Ectodermal cell (in vitro differentiated cells): ENCODE results near the gene BUB1B.
A peak's percentile ranks its signal among the peaks of the same experiment; 100 is the strongest.
"Not testable (repeated sequence)": the region's sequence is repeated elsewhere in the genome, so short reads cannot be mapped to it uniquely, and the experiment has no call there.

Experiments used
- H3K27ac ChIP-seq: 2 replicates; pipeline ENCODE4 v1.7.0; 2013; ENCODE audit warnings: mild to moderate bottlenecking, low read depth, low read length; ENCODE audit not compliant: insufficient read depth, poor library complexity, severe bottlenecking
- H3K27me3 ChIP-seq: 2 replicates; pipeline ENCODE4 v1.7.0; 2013; ENCODE audit warnings: mild to moderate bottlenecking, low read length; ENCODE audit not compliant: insufficient read depth, control insufficient read depth, poor library complexity, severe bottlenecking
- H3K36me3 ChIP-seq: one replicate; pipeline ENCODE4 v1.7.0; 2013; ENCODE audit warnings: low read length; ENCODE audit not compliant: control insufficient read depth, insufficient read depth
- H3K4me1 ChIP-seq: one replicate; pipeline ENCODE4 v1.7.0; 2013; ENCODE audit warnings: low read length; ENCODE audit not compliant: control insufficient read depth, insufficient read depth
- H3K4me3 ChIP-seq: 2 replicates; pipeline ENCODE4 v1.7.0; 2013; ENCODE audit warnings: low read depth, low read length, control low read depth; ENCODE audit not compliant: insufficient read depth
- H3K9me3 ChIP-seq: 2 replicates; pipeline ENCODE4 v1.7.0; 2013; ENCODE audit warnings: mild to moderate bottlenecking, low read length, moderate library complexity; ENCODE audit not compliant: control insufficient read depth
- WGBS, 2 experiments: methylation state at CpG; one replicate each; pipeline ENCODE4 v1.1.7; 2013; ENCODE audit warnings: missing lambda C conversion rate in 2 of 2; 5-methylcytosine and 5-hydroxymethylcytosine counted together

Gene BUB1B

DNA sequence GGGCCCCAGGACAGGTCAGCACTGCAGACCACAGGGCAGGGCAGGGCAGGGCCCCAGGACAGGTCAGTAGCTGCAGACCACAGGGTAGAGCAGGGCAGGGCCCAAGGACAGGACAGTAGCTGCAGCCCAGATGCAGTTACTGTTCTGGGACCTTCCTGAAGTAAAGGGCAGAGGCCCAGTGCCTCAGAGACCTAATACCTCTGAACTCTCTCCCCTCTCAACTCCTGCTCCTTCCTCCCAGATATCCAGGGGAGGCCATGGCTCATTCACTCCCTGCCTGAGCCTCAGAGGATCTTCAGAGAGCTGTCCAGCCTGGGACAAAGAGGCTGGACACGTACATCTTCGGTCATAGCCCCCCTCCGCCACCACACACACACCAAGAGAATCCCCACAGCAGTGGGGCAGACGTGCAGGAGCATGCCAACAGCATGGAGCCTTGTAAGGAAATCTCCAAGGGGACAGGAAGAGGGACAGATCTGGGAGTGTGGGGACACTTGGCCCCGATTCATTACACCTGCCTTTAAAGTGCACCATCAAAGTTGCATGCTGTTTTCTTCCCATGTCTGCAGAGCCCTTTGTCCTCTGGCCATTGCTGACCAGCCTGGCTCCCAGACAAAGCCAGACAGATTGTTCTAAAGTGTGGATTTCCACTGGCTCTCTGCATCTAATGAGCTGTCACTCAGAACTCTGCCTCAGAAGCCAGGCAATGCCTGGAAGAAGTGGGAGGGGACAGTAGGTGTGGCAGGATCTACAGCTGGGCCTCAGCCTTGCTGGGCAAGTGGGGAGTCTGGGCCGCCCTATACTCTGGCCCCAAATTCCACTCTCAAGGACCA lies 24.2 kb upstream of the BUB1B start:
- Histone ChIP-seq H3K4me3 (no peak overlapping the region), H3K9me3 (no peaks in the 10 kb centered on the region), H3K4me1 (peaks cover 9% of the 10 kb centered on the region), H3K27me3 (no peaks in the 10 kb centered on the region), H3K36me3 (no peaks in the 10 kb centered on the region), H3K27ac (peak overlapping the region; percentile 64)
- WGBS, 2 experiments: 82 to 85% methylated on average over 6 of the region's 6 CpGs

DNA sequence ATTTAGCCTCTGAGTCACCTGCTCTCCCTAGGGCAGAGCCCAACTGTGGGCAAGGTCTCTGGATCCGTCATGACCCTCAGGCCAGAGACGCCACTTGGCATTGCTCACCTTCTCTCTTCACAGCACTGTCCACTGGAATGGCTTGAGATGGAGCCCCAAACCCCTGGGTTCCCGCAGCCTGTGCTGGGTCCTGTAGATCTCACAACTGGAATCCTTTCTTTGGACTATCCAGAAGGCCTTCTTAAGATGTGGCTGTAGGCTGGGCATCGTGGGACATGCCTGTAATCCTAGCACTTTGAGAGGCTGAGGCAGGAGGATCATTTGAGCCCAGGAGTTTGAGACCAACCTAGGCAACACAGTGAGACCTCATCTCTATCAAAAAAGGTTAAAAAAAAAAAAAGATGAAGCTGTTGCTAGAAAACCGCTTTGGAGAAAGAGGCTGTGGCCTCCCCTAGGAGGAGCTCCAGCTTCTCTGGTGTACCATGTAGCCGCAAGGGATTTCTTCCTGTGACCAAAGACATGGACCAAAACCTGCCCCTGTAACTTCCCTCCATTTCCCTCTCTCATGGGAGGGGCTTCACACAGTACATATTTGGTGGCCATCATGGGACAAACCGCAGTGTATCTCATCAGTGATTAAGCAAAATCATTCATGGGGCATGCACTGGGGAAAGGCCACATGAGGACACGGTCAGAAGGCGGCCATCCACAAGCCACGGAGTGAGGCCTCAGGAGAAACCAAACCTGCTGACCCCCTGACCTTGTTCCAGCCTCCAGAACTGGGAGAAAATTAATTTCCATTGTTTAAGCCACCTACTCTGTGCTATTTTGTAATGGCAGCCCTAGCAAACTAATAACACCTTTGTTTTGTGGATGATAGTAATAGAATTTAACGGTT lies 23.3 kb upstream of the BUB1B start:
- Histone ChIP-seq H3K4me3 (no peak overlapping the region), H3K36me3 (no peaks in the 10 kb centered on the region), H3K27me3 (no peaks in the 10 kb centered on the region), H3K4me1 (peaks cover 9% of the 10 kb centered on the region), H3K27ac (no peak overlapping the region), H3K9me3 (no peaks in the 10 kb centered on the region)
- 88 to 90% methylated on average over 11 of the region's 11 CpGs for WGBS, 2 experiments

DNA sequence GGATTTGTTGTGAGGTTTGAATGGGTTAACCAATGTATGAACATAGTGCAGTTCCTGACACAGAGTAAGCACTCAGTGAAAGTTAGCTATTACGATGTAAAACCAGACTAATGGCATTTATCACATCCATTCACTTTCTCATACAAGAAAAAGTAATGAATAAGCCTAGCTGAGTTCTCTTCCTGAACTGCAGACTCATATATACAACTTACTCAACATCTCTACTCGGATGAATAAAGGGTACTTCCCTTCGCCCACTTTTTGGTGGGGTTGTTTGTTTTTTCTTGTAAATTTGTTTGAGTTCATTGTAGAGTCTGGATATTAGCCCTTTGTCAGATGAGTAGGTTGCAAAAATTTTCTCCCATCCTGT lies 22.7 kb upstream of the BUB1B start:
- not testable (repeated sequence) for H3K27ac ChIP-seq, H3K9me3 ChIP-seq, H3K27me3 ChIP-seq, H3K36me3 ChIP-seq, H3K4me3 ChIP-seq, H3K4me1 ChIP-seq
- 88 to 91% methylated on average over 2 to 3 of the region's 3 CpGs for WGBS, 2 experiments

DNA sequence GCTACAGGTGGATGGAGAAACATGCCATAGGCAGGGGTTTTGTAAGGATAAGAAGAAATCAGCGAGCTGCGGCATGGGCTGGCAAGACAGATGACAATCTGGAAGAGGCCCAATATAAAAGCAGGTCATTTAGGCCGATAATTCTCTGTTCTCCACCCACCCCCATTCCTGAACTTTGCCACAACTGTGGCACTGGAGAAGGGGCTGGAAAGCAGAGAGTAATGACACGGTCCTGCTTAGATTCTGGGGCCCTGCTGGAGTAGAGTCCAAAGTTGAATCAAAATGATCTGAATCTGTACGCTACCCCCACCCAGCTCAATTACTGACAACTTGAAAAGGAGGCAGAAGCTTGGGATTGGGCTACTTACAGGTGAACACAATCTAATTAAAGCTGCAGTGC lies 18.4 kb upstream of the BUB1B start:
- Histone ChIP-seq H3K27ac (no peak overlapping the region), H3K4me3 (no peak overlapping the region), H3K27me3 (no peaks in the 10 kb centered on the region), H3K36me3 (no peaks in the 10 kb centered on the region), H3K9me3 (no peaks in the 10 kb centered on the region), H3K4me1 (no peaks in the 10 kb centered on the region)
- WGBS, 2 experiments: 92 to 93% methylated on average over 5 of the region's 5 CpGs

DNA sequence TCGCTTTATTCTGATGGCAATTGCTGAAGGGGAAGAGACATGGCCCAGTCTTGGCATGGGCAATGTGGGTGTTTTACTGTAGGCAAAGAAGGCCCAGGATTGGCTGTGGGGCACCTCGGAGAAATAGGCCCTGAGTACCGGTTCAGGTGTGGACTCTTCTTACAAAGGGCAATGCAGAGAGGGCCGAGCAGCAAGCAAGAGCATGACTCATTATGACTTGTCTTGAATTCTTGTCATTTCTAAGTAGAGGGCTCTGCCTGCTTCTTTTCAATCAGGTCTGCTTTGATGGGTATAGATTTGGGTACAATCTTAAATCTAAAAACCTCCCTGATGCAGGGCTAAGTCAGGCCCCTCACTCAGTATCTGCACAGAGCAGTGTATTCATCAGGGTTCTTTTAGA lies 14.8 kb upstream of the BUB1B start:
- no peak overlapping the region for H3K27ac ChIP-seq
- H3K27me3 ChIP-seq: no peaks in the 10 kb centered on the region
- no peaks in the 10 kb centered on the region for H3K36me3 ChIP-seq
- 80 to 90% methylated on average over 4 of the region's 4 CpGs for WGBS, 2 experiments
- no peaks in the 10 kb centered on the region for H3K4me1 ChIP-seq
- no peaks in the 10 kb centered on the region for H3K9me3 ChIP-seq
- no peak overlapping the region for H3K4me3 ChIP-seq

DNA sequence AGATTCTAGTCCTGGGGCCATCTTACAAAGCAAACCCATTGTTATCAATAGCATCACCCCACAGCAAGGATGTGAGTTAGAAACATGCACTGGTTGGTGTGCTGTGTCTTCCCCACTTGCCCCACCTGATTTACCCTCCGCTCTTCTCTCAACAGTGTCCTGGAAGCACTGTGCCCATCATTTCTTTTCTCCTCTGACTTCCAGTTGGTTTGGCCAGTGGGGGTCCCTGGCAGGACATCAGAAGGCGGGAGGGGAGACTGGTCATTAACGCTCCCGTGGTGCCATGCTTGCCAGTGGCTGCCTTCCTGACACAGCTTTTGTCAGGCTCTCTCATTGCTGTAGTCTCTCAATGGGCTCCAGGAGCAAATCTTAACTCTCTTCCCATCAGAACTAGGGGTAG lies 11.5 kb upstream of the BUB1B start:
- no peaks in the 10 kb centered on the region for H3K9me3 ChIP-seq

DNA sequence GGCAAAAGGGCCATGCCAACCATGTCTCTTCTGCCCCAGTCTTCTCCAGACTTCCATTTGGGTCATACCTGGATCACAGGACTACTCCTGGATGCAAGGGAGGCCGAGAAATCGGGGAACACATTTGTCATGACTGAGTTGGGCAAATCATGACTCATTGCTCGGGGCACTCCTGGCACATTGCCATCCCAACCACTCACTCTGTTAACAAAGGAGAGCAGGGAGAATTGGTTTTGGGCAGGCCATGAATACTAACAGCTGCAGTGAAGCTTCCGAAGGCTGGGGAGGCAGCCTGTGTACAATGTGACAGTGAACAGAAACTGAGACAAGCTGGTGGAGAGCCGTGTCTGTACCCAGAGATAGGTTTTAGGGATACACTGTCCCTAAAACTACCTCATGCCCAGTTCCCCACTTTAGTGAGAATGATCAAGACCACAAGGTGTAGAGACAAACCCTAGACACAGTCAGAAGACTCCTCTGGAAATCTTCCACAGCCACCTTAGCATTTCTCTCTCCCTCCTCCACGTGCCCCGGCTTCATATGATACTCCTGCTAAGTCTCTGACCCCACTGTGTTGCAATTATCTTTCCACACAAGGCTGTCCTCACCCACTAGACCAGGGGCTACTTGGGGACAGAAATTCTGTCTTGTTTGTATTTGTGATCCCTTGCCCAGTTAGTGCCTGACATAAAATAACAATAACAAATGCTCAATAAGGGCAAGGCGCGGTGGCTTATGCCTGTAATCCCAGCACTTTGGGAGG lies 10.5 kb upstream of the BUB1B start:
- Histone ChIP-seq H3K9me3 (no peaks in the 10 kb centered on the region), H3K36me3 (no peaks in the 10 kb centered on the region), H3K4me1 (peaks cover under 1% of the 10 kb centered on the region), H3K4me3 (no peak overlapping the region), H3K27ac (no peak overlapping the region), H3K27me3 (no peaks in the 10 kb centered on the region)
- WGBS, 2 experiments: 86 to 87% methylated on average over 9 of the region's 9 CpGs

More for the DNA sequence above, 11.5 kb upstream of the BUB1B start:
- no peaks in the 10 kb centered on the region for H3K4me1 ChIP-seq
- H3K4me3 ChIP-seq: no peak overlapping the region
- H3K36me3 ChIP-seq: no peaks in the 10 kb centered on the region
- H3K27me3 ChIP-seq: no peaks in the 10 kb centered on the region
- WGBS, 2 experiments: 89 to 91% methylated on average over 4 of the region's 4 CpGs
- no peak overlapping the region for H3K27ac ChIP-seq

DNA sequence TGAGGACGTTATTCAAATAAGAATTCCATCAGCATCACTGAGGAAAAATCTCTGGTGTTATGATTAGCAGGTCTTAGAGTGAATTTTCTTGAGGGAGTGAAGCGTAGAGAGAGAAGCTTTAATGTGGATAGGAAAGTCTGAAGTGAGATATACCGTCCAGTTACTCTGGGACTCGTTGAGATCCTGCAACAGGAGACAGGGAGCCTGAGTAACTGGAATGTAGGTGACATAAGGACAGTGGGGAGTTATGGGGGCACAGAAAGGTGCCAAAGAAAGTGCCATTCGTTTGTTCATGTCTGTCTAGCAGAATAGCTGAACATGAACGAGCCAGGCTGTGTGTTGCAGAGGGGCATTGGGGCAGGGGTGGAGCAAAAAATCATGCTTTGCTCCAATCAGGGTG lies 9.4 kb upstream of the BUB1B start:
- no peaks in the 10 kb centered on the region for H3K36me3 ChIP-seq
- no peak overlapping the region for H3K27ac ChIP-seq
- no peaks in the 10 kb centered on the region for H3K9me3 ChIP-seq
- H3K27me3 ChIP-seq: no peaks in the 10 kb centered on the region
- H3K4me3 ChIP-seq: no peak overlapping the region
- WGBS, 2 experiments: 90 to 93% methylated on average over 6 of the region's 6 CpGs
- peaks cover 6% of the 10 kb centered on the region for H3K4me1 ChIP-seq

DNA sequence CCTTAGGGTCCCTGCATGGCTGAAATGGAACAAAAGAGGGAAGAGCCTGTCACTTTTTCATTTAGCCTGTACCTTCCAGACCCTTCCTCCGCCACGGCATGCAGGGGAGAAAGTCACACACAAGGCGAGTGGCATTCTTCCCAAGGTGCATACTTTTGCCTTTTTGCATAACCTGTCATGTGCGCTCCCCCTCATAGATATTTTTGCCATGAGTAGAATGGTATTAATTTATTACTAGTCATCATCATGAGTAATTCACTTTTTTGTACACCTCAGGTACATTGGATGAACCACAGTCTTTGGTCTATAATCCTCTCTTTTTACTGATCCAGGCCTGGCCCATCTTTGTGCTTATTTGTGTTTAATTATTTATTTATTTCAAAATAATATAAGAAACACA lies 8.9 kb upstream of the BUB1B start:
- no peak overlapping the region for H3K4me3 ChIP-seq
- no peaks in the 10 kb centered on the region for H3K36me3 ChIP-seq
- 94% methylated on average over 3 of the region's 4 CpGs for WGBS, 2 experiments
- H3K27ac ChIP-seq: no peak overlapping the region
- no peaks in the 10 kb centered on the region for H3K27me3 ChIP-seq
- no peaks in the 10 kb centered on the region for H3K9me3 ChIP-seq
- H3K4me1 ChIP-seq: peaks cover 6% of the 10 kb centered on the region

DNA sequence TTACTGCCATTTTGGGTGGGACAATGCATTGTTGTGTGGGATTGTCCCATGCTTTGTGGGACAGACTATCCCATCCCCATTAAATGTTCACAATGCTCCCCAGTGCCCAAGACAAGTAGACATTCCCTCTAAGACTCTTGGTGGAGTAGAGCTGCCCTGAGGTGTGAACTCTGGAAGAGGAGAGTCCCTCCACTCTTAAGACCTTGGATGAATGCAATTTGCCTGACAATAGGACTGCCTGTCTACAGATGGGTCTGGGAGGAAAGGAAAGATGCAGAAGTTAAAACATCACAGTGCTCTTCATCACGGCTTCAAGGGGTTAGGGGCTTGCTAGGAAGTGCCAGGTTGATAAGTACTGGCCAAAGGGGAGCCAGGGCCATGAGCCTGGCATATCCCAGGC lies 6.0 kb upstream of the BUB1B start:
- not testable (repeated sequence) for H3K27ac ChIP-seq, H3K36me3 ChIP-seq, H3K27me3 ChIP-seq, H3K4me3 ChIP-seq, H3K9me3 ChIP-seq
- peaks cover 16% of the 10 kb centered on the region for H3K4me1 ChIP-seq
- 63 to 67% methylated on average over 1 of the region's 1 CpG for WGBS, 2 experiments
